Posterior cingulate gyrus (tissue), 11 donors: ENCODE measurements around the gene PLXND1.

ENCODE experiments used
- DNase-seq, 10 donors: peaks; one replicate each; pipeline versions ENCODE4 v3.0.0 to v3.0.0-alpha.2; 2020 to 2021; ENCODE audit warnings: mixed read lengths in 3 of 10
- intact Hi-C: fragments of 100-400 bp; cut with DNase I; formaldehyde crosslinking; loops from one replicate; pipeline ENCODE4 v1.15.1; 2023

PLXND1 gene

DNA sequence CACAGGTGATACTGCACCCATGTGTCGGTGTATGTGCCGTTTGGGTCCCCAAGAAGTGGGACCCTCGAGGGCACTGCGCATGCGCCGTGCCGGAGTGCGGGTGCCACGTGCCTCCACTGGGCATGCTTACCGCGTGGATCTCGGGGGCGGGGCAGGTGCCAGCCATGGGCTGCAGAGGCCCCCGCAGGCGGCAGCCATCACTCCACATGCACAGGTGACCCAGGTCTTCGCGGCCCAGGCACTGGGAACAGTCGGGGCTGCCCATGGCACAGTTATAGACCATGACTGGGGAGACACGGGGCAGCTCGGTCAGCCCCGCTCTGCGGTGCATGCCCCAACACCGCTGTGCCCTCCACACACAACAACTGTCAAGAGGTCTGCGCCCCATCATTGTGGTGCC is 32.3 kb downstream of the PLXND1 start:
- no peak for DNase-seq
- intact Hi-C loops = no loop called here

DNA sequence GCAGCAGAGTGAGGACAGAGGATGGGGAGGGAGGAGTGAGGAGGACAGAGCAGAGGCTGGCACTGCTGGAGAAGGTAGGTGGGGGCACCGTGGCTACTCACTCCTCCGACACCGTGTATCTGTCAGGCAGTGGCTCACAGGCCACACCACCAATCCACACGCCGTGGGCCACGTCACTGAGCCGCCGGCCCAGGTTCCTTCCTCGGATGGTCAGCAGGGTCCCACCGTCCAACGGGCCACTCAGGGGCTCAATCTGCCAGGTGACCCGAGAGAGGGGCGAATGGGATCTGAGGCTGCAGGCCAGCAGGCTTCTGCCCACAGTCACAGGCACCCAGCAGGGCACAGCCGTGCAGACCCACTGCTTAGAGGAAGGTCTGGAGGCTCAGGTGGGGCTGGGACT is 33.0 kb downstream of the PLXND1 start:
- no peak for DNase-seq
- intact Hi-C loops = no loop called here

DNA sequence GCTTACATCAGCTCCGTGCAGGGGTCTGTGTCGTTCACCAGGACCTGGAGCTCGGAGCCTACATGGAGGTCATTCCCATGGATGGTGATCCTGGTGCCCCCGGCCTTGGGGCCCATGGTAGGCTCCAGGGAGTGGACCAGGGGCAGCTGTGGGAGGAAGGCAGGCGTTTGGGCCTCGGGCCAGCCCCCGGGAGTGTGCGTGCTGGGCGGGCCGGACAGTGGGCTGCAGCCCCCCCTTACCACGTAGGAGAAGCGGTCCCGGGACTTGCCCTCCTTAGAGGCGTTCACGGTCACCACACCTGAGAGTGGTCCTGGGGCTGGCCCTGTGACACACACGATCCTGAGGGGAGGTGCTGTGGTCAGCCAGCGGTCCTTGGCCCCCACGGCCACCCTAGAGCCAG is 33.9 kb downstream of the PLXND1 start:
- intact Hi-C loops = no loop called here

DNA sequence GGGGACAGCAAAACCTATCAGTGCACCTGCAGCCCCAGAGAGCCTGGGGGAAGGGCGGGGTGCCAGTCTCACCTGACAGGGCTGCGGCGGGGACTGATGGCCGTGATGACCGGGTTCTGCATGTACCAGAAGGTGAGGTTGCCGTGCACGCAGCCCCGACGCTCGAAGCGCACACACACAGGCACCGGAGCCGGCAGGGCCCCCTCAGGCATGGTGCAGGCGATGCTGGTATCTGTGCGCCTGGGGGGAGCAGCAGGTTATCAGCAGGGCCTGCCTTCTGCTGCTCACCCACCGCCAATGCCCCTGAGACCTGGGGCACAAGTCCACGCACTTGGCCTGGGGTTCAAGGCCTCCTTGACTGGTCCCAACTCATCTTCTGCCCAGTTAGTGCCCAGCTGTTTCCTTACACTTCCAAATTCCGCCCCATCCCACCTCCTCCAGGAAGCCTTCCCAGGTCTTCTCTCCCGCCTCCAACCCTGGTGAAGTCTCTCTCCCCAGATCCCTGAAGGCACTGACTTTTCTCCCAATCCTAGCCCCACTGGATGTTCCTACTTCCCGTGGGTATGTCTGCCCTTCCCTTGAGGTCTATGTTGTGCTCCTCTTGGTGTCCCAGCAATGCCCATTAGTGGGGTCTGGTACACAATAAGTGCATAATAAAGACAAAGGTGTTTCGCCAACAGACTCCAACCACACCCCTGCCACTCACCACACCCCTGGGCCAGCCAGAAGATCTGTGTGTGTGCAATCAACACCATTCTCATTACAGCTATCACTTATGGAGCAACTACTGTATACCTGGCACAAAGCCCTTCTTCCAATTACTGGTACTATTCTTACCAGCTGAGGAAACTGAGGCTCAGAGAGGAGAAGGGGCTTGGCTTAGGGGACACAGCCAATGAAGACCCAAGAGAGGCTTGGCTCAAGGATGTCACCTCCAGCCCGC is 34.6 kb downstream of the PLXND1 start:
- intact Hi-C loops = no loop called here
- no peak for DNase-seq

More for the DNA sequence above, 33.9 kb downstream of the PLXND1 start:
- DNase-seq = no peak

DNA sequence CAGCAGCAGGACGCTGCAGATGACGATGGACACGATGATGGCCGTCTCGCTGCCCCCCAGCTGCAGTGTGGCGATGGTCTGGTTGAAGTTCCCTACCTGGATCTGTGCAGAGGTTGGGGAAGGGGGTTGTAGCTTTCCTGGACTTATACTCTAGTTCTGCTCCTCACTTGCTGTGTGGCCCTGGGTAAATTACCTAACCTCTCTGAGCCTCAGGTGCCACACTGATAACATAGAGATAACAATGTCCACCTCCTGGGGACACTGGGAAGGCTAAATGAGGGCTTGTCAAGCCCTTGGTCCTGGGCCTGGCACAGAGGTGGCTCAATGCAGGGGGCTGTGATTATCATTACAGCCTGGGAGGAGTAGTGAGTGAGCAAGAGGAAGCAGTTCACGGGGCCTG is 36.6 kb downstream of the PLXND1 start:
- DNase-seq = no peak
- intact Hi-C loops = no loop called here

DNA sequence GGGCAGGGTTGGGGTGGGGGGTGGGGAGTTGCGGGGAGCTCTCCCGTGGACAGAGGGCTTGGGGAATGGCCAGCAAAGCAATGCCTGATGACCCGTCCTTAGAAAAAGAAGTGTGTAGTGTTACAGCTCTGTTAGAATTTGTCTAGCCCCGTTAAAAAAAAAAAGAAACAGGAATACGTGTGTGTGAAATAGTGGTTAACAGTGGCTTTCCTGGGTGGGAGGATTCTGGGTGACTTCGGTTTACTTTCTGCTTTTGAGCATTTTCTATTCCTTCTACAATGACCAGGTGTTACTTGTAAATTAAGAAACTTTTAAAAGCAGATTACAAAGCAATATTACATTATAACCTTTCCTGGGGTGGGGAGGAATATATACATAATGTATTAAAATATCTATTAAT is 38.5 kb downstream of the PLXND1 start:
- intact Hi-C loops = no loop called here

DNA sequence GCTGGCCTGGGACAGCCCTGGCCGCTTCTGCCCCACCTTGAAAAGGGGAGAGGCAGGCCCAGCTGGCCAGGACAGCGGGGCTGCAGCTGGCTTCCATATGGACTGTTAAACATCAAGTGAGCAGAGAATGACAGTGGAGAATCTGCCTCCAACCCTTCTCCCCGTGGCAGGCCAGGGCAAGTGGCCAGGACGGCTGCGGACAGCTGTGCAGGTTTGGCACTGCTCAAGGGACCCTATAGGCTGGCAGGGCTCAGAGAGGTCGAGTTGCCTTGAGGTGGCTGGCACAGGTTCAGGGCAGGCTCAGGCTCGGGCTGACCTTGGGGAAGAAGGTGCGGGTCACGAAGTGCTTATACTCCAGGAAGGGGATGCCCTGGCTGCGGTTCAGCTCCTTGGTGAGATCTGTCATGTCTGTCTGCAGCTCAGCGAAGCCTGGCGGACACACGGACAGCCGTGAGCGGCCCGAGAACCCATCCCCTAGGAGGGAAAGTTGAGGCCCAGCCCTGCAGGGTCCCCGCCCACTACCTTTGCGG is 39.2 kb downstream of the PLXND1 start:
- no peak for DNase-seq
- intact Hi-C loops = no loop called here

More for the DNA sequence above, 38.5 kb downstream of the PLXND1 start:
- no peak for DNase-seq

DNA sequence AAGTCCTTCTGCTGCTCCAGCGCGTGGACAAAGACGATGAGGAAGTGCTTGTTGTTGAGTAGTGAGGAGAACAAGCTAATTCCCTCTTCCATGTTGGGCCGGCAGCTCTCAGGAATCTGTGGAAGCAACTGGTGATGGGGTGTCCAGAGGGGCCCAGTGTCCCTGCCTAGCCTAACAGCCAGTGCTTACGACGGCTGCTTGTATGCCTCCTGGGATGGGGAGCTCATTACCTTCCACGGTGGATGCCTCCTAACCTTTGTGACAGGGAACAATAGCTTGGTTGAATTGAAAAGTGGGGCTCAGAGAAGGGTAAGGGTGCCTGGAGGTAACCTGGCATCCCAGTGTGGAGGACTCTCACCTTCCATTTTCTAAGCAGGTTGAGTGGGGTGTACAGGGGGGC is 40.6 kb downstream of the PLXND1 start:
- DNase-seq = no peak
- intact Hi-C loops = no loop called here

DNA sequence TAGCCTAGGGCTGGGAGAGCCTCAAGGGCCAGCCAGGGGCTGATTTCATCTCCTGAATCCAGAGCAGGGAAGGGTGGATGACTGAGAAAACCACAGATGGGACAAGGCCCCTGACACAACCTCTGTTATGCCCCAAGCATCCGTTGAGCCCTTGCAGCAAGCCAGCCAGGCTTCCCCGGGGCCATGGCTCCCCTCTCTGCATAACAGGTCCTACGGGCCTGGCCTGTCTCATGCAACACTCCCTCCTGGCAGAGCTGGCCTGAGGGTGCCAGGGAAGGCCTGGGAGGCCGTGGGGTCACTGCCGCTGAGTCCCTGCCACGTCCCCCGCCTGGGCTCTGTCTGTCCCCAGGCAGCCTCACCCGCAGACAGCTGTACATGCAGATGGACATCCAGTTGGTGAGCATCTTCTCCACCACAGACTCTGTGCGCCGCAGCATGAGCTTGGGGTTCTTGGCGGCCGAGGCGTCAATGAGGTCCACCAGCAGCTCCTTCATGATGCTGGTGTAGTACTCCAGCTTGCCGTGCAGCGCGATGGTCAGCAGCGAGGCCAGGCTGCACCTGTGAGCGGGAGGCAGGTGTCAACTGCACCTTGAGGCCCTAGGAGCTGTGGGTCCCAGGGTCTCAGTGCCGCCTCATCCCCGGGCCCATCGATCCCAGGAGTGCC is 41.4 kb downstream of the PLXND1 start:
- intact Hi-C loops = no loop called here
- DNase-seq = no peak

DNA sequence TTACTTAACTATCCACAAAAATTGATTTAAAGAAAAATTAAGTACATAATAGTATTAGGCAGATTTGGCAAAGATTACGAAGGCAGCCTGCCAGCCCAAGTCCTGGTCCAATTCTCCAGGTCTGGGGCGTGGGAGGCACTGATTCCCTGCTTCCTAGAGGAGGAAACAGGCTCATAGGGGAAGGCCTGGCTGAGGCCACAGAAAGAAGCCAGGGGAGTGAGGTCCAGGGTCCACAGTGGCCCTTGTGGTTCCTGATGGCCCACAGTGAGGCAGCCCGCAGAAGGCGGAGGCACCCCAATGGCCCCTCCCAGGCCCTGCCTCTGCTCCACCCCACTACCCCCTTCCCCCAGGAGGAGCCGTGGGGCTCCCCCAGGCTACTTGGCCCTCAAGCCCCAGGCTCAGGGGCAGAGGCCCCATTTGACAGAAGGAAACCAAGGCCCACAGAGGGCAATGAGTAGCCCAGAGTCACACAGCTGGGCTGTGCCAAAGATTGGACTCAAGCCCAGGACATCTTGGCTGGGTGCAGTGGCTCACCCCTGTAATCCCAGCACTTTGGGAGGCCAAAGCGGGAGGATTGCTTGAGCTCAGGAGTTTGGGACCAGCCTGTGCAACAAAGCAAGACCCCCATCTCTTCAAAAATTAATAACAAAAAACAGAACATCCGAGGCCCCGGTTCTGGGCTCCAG is 42.5 kb downstream of the PLXND1 start:
- no peak for DNase-seq
- intact Hi-C loops = no loop called here

DNA sequence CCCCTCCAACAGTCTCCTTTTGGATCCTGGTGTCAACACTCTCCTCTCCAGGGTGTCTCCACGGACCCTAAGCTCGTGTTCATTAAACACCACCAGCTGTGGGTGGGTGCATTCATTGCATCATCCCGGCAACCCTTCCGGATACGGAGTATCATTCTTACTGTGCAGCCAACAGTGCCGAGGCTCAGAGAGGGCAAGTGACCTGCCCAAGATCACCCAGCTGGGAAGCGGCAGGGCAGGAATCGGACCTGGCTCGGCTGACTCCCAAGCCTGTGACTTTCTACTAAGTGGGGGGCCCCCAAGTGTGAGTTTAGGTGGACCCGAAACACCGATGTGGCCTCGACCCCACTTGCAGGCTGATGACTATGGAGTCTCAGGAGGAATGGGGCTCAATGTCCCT is 43.1 kb downstream of the PLXND1 start:
- no peak for DNase-seq
- intact Hi-C loops = no loop called here

DNA sequence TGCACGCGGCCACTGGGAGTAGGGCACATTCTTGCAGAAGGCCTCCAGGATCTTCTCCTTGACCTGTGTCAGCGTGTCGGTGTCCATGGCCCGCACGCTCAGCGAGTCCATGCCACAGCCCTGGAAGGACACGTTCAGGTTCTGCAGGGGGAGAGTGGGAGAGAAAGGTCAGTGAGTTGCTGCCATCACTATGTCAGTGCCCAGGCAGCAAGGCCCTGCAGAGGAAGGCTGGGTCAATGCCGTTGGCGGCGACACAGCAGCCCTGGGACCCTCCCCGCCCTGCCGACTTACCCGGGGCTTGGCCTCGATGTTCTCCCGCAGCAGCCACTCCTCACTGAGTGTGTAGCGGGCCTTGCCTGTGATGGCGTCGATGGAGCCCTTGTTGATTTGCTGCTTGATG is 43.7 kb downstream of the PLXND1 start:
- intact Hi-C loops = no loop called here
- DNase-seq = no peak

DNA sequence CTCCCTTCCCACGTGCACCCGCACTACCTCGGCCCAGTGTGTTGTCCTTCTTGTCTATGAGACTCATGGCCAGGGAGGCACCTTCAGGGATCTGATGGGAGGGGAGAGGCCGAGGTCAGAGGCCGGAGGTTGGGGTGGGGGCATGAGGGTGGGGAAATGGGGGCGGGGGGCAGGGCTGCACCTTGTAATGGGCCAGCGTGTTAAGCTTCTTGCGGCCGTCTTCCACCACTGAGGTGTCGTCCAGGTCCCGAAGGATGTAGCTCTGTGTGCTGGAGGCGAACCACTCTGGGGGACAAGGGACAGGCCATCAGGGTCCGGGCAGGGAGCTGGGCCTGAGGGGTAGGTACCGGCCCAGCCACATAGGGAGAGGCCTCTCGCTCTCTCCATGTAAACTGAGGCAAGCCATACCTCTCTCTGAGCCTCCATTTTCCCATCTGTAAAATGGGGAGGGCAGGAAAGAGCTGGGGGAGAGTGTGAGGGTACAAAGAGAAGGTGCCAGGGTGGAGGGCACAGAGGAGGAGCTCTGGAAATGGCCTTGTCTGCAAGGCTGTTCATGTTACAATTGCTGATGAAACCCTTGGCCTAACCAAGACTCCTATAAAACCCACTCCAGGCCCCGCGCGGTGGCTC is 44.7 kb downstream of the PLXND1 start:
- intact Hi-C loops = no loop called here
- DNase-seq = no peak

DNA sequence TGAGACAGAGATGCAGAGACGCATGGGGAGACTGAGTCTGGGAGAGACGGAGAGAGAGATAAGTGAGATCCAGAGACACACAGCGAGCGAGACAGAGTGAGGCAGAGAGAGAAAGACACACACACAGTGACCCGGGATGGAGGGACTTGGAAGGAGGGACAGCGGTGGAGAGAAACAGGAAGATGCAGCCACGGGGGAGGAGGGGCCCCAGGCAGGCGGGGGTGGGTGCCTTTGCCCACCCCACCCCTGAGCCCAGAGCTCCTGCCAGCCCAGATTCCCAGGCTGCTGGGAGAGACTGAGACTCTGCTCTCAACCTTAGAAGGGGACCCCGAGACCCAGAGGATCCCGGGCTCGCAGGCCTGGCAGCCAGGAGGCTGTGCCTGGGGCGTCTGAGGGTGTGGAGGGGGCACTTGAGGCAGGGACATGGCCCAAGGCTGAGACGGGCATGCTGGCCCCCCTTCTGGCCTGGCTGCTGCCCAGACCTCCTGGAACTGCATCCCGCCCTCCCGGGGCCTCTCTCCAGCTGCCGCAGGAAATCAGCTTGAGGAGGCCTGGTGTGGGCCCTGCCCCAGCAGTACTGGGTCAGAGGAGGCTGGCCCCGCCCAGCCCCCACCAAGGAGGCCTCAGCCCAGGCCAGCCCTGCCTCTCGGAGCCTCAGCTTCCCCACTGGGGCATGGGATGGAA is 45.4 kb downstream of the PLXND1 start:
- intact Hi-C loops = no loop called here
- peak in 2 of 10 donors; percentile 35 to 42 for DNase-seq

DNA sequence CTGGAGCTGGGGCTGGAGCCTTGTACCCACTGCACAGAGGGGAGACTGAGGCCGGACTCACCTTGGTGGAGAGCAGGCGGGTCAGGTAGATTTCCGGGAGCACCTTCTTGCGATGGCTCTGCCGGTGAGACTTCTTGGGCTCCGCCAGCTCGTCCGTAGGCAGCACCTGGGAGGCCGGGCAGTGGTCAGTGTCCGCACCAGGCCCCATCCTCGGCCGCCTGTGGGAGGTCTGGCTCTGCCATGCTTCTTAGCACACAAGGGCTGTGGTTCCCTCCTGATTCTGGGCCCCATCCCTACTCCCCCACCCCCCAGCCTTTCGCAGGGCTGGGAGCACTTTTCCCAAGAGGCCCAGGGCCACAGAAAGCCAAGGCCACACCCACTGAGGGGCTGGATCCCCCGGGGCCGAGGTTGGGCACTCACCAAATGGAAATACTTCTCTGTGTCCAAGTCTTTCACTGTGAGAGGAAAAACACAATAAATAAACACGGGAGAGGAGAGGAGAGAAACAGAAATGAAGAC is 46.1 kb downstream of the PLXND1 start:
- no peak for DNase-seq

DNA sequence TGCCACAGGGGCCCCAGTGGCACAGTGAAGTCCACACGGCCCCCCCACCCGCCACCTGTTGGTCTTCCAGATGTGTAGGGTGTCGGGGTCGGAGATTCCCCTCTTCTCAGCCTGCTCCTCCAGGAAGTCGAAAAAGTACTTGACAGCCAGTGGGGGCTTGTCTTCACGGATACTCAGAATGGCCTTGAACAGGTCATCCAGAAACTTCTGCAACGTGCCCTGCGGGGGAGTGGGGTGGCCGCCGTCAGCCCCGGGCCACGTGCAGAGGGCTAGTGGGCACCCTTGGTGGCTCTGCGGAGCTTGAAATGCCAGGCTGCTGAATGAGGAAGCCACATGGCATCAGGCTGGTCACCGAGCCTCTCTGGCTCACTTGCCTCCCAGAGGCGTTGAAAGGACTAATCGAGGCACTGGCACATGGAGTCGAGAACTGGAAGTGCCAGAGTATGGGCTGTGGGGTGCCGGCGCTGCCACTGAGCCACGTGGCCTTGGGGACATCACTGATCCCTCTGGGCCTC is 46.9 kb downstream of the PLXND1 start:
- intact Hi-C loops = no loop called here
- no peak for DNase-seq

More for the DNA sequence above, 46.1 kb downstream of the PLXND1 start:
- intact Hi-C loops = no loop called here

DNA sequence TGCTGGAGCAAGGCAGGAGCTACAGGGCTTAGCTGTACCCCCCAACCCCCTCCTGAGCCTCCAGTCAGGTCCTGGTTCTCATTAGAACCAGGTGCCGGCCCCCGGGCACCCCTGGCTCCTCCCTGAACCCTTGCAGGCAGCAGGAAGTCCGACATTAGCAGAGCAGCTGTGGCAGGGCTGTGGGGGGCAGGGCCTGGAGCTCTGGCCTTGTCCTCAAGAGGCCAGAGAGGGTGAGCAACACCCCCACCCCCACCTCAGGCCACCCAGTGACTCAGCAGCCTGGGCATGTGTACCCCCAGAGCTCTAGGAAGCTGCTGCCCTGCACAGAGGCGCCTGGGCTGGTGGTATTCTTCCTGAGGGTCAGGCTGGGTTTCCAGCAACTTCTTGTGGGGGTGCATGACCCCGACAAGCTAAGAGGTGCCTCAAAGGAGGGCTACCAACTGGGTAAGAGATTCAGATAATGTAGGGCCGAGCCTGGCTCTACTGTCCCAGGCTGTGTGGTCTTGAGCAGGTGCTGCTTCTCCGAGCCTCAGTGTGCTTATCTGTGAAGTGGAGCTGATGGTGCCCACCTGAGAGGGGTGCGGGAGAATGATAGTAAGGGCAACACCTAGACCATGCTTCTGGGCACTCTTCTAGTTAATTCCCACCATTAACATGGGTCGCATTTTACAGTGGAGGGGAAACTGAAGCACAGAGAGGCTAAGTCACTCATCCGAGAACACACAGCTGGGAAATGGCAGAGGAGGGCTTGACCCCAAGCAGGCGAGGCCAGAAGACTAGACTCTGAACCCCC is 47.5 kb downstream of the PLXND1 start:
- no peak for DNase-seq
- intact Hi-C loops = no loop called here

DNA sequence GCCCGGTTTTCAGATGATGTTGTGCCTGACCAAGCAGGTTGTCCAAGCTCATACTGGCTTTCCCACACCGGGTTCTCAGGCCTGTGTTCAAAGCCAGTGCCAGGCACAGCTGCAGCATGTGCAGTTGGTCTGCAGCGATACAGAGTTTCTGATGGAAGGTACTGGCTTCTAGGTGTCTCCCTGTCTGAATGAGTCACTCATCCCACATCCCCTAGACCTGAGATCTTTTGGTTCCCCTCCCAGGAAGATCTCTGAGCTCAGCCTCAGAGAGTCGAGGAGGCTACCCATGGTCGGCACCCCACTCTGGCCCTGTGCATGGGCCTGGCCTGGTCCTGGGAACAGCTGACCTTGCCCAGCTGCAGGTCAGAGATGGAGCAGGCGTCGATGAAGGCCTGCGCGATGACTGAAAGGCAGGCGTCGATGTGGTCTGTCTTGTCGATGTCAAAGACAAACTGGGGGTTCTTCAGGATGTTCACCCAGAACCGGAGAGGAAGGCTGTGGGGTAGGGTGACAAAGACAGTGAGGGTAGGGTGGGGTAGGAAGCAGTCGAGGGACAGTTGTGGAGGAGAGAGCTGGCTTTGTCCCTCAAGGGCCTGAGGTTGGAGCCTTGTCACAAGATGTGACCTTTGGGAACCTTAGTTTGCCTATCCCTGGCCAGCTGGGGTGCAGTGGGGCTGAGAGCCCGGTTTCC is 48.2 kb downstream of the PLXND1 start:
- no peak for DNase-seq
- intact Hi-C loops = no loop called here
